Measurements from ENCODE around the gene RNF223.

Gene RNF223

GRCh38 chr1:1053022-1053421 lies 21.1 kb downstream of the RNF223 start:
- Histone ChIP-seq H3K4me1 (peaks cover 5 to 20% (median 14%) of the 10 kb centered on the region in 10 experiments), H3K4me2 (no peak overlapping the region), H3K4me3 (no peak overlapping the region), H3K27ac (no peak overlapping the region), H3K27me3 (peaks cover 12 to 19% (median 15%) of the 10 kb centered on the region in 11 experiments), H3K9ac (no peak overlapping the region), H3K9me3 (replicated peaks in 1 of 11) (no peaks in the 10 kb centered on the region), H3K36me3 (peaks cover 7 to 57% (median 29%) of the 10 kb centered on the region in 11 experiments; a peak in 17 of 22 replicates), H4K20me1 (peaks cover 0 to 54% (median 4%) of the 10 kb centered on the region in 11 experiments; a peak in 11 of 22 replicates)
- no peak for TF ChIP-seq Cebpa-rat (IDR thresholded peaks at IDR 0.05)

- H3K36me3 ChIP-seq, result peaks cover 9 to 64% (median 33%) of the 10 kb centered on the region in 11 experiments; a peak in 19 of 22 replicates
- H4K20me1 ChIP-seq, result peaks cover 0 to 51% (median 0%) of the 10 kb centered on the region in 11 experiments; a peak in 6 of 22 replicates
- peaks cover 0 to 12% (median 7%) of the 10 kb centered on the region in 10 experiments; a peak in 13 of 20 replicates for H3K4me1 ChIP-seq
Measured at GRCh38 chr1:1052003-1052840, 21.9 kb downstream of the RNF223 start.

GRCh38 chr1:1051127-1051810 lies 22.8 kb downstream of the RNF223 start:
- peaks cover 13 to 73% (median 41%) of the 10 kb centered on the region in 11 experiments; a peak in 19 of 22 replicates for H3K36me3 ChIP-seq
- no peak overlapping the region for H3K9ac ChIP-seq
- H3K4me1 ChIP-seq, result peaks cover 0 to 8% (median 6%) of the 10 kb centered on the region in 10 experiments; a peak in 9 of 20 replicates
- no peak for TF ChIP-seq Cebpa-rat (IDR thresholded peaks at IDR 0.05)
- H3K4me2 ChIP-seq, result 0 out of 22 replicates have a peak overlapping the region, but pooled peaks of 1 of the 11 experiments have one; percentile 38
- H3K27ac ChIP-seq, result no peak overlapping the region
- peaks cover 0 to 2% (median 0%) of the 10 kb centered on the region in 11 experiments; a peak in 1 of 22 replicates for H3K27me3 ChIP-seq
- no peak overlapping the region for H3K4me3 ChIP-seq
- no peaks in the 10 kb centered on the region for H3K9me3 ChIP-seq (replicated peaks in 1 of 11)
- H4K20me1 ChIP-seq, result peaks cover 0 to 54% (median 0%) of the 10 kb centered on the region in 11 experiments; a peak in 7 of 22 replicates

More at GRCh38 chr1:1052003-1052840, 21.9 kb downstream of the RNF223 start:
- Histone ChIP-seq H3K9me3 (replicated peaks in 1 of 11) (no peaks in the 10 kb centered on the region), H3K4me3 (no peak overlapping the region), H3K9ac (no peak overlapping the region), H3K4me2 (no peak overlapping the region), H3K27ac (no peak overlapping the region), H3K27me3 (peaks cover 4 to 11% (median 7%) of the 10 kb centered on the region in 11 experiments; a peak in 21 of 22 replicates)
- no peak for TF ChIP-seq Cebpa-rat (IDR thresholded peaks at IDR 0.05)

GRCh38 chr1:1050577-1051052 lies 23.5 kb downstream of the RNF223 start:
- Histone ChIP-seq H3K36me3 (peaks cover 13 to 80% (median 45%) of the 10 kb centered on the region in 11 experiments; a peak in 19 of 22 replicates), H3K4me2 (peak overlapping the region; percentile 19 to 46 (median 29); a peak in 16 of 22 replicates), H3K9me3 (replicated peaks in 1 of 11) (no peaks in the 10 kb centered on the region), H3K27me3 (no peaks in the 10 kb centered on the region), H3K4me1 (peaks cover 0 to 8% (median 6%) of the 10 kb centered on the region in 10 experiments; a peak in 9 of 20 replicates), H3K27ac (no peak overlapping the region), H3K4me3 (no peak overlapping the region), H4K20me1 (peaks cover 0 to 59% (median 0%) of the 10 kb centered on the region in 11 experiments; a peak in 7 of 22 replicates), H3K9ac (no peak overlapping the region)
- no peak for TF ChIP-seq Cebpa-rat (IDR thresholded peaks at IDR 0.05)

- TF ChIP-seq Cebpa-rat (IDR thresholded peaks at IDR 0.05), result no peak
- no peaks in the 10 kb centered on the region for H3K9me3 ChIP-seq (replicated peaks in 1 of 11)
- no peak overlapping the region for H3K4me3 ChIP-seq
- H3K4me1 ChIP-seq, result peaks cover 0 to 8% (median 6%) of the 10 kb centered on the region in 10 experiments; a peak in 9 of 20 replicates
- no peak overlapping the region for H3K4me2 ChIP-seq
- peaks cover 0 to 68% (median 0%) of the 10 kb centered on the region in 11 experiments; a peak in 8 of 22 replicates for H4K20me1 ChIP-seq
- H3K27ac ChIP-seq, result no peak overlapping the region
- peaks cover 13 to 80% (median 51%) of the 10 kb centered on the region in 11 experiments; a peak in 19 of 22 replicates for H3K36me3 ChIP-seq
- no peak overlapping the region for H3K9ac ChIP-seq
- H3K27me3 ChIP-seq, result no peaks in the 10 kb centered on the region
Measured at GRCh38 chr1:1049318-1050165, 24.6 kb downstream of the RNF223 start.

- no peaks in the 10 kb centered on the region for H3K9me3 ChIP-seq (replicated peaks in 1 of 11)
- H4K20me1 ChIP-seq, result peaks cover 0 to 67% (median 0%) of the 10 kb centered on the region in 11 experiments; a peak in 8 of 22 replicates
- no peak overlapping the region for H3K4me3 ChIP-seq
- H3K27me3 ChIP-seq, result no peaks in the 10 kb centered on the region
- H3K4me1 ChIP-seq, result peaks cover 0 to 8% (median 6%) of the 10 kb centered on the region in 10 experiments; a peak in 9 of 20 replicates
- H3K9ac ChIP-seq, result no peak overlapping the region
- no peak for TF ChIP-seq Cebpa-rat (IDR thresholded peaks at IDR 0.05)
- no peak overlapping the region for H3K27ac ChIP-seq
- no peak overlapping the region for H3K4me2 ChIP-seq
- peaks cover 8 to 80% (median 50%) of the 10 kb centered on the region in 11 experiments; a peak in 19 of 22 replicates for H3K36me3 ChIP-seq
Measured at GRCh38 chr1:1048765-1049164, 25.3 kb downstream of the RNF223 start.

GRCh38 chr1:1047963-1048362 lies 26.1 kb downstream of the RNF223 start:
- H3K27ac ChIP-seq, result no peak overlapping the region
- H3K4me2 ChIP-seq, result no peak overlapping the region
- no peak for TF ChIP-seq Cebpa-rat (IDR thresholded peaks at IDR 0.05)
- no peaks in the 10 kb centered on the region for H3K27me3 ChIP-seq
- H3K4me3 ChIP-seq, result no peak overlapping the region
- peaks cover 0 to 8% (median 6%) of the 10 kb centered on the region in 10 experiments; a peak in 9 of 20 replicates for H3K4me1 ChIP-seq
- peaks cover 7 to 80% (median 44%) of the 10 kb centered on the region in 11 experiments; a peak in 18 of 22 replicates for H3K36me3 ChIP-seq
- no peak overlapping the region for H3K9ac ChIP-seq
- H3K9me3 ChIP-seq (replicated peaks in 1 of 11), result no peaks in the 10 kb centered on the region
- peaks cover 0 to 67% (median 2%) of the 10 kb centered on the region in 11 experiments; a peak in 8 of 22 replicates for H4K20me1 ChIP-seq

- no peak overlapping the region for H3K9ac ChIP-seq
- no peaks in the 10 kb centered on the region for H3K27me3 ChIP-seq
- no peak for TF ChIP-seq Cebpa-rat (IDR thresholded peaks at IDR 0.05)
- no peak overlapping the region for H3K27ac ChIP-seq
- peaks cover 0 to 72% (median 8%) of the 10 kb centered on the region in 11 experiments; a peak in 12 of 22 replicates for H4K20me1 ChIP-seq
- no peak overlapping the region for H3K4me2 ChIP-seq
- no peak overlapping the region for H3K4me3 ChIP-seq
- no peaks in the 10 kb centered on the region for H3K9me3 ChIP-seq (replicated peaks in 1 of 11)
- peaks cover 0 to 8% (median 6%) of the 10 kb centered on the region in 10 experiments; a peak in 9 of 20 replicates for H3K4me1 ChIP-seq
- peaks cover 7 to 79% (median 43%) of the 10 kb centered on the region in 11 experiments; a peak in 18 of 22 replicates for H3K36me3 ChIP-seq
Measured at GRCh38 chr1:1047407-1047806, 26.7 kb downstream of the RNF223 start.
